Activated CD4-positive, alpha-beta T cell treated with anti-CD3 and anti-CD28 coated beads, Interleukin-2, amount 50 U/mL, for 4 hours (primary cell): ENCODE measurements around the gene SIGLEC11.
"Not testable (repeated sequence)": the region's sequence is repeated elsewhere in the genome, so short reads cannot be mapped to it uniquely, and the experiment has no call there.

ENCODE experiments used
- DNase-seq, 2 experiments: peaks; one replicate each; pipeline ENCODE4 v3.0.0-alpha.2; 2020

The SIGLEC11 gene

GRCh38 chr19:49960980-49961379 lies at the start of gene SIGLEC11:
SIGLEC11 (minus strand) TSS chr19:49961172; CDS start chr19:49961081, 91 bp downstream.
- DNase-seq, result not testable (repeated sequence)

- no peak for DNase-seq
Measured at GRCh38 chr19:50008532-50008931, 47.6 kb upstream of the SIGLEC11 start.

- DNase-seq, result no peak
Measured at GRCh38 chr19:50007947-50008346, 47.0 kb upstream of the SIGLEC11 start.

- no peak for DNase-seq
Measured at GRCh38 chr19:50007170-50007569, 46.2 kb upstream of the SIGLEC11 start.

GRCh38 chr19:50005428-50005827 lies 44.5 kb upstream of the SIGLEC11 start:
- no peak for DNase-seq

GRCh38 chr19:50003810-50004419 lies 42.9 kb upstream of the SIGLEC11 start:
- DNase-seq, result no peak

- DNase-seq, result no peak
Measured at GRCh38 chr19:50003254-50003788, 42.3 kb upstream of the SIGLEC11 start.

GRCh38 chr19:50002386-50002960 lies 41.5 kb upstream of the SIGLEC11 start:
- DNase-seq, result no peak

GRCh38 chr19:50001775-50002174 lies 40.8 kb upstream of the SIGLEC11 start:
- DNase-seq, result no peak

GRCh38 chr19:50000841-50001557 lies 40.0 kb upstream of the SIGLEC11 start:
- no peak for DNase-seq

- no peak for DNase-seq
Measured at GRCh38 chr19:50000038-50000840, 39.3 kb upstream of the SIGLEC11 start.

- no peak for DNase-seq
Measured at GRCh38 chr19:49999371-50000010, 38.5 kb upstream of the SIGLEC11 start.

- no peak for DNase-seq
Measured at GRCh38 chr19:49997709-49998108, 36.7 kb upstream of the SIGLEC11 start.

- DNase-seq, result no peak
Measured at GRCh38 chr19:49988433-49988832, 27.5 kb upstream of the SIGLEC11 start.

- DNase-seq, result no peak
Measured at GRCh38 chr19:49988007-49988406, 27.0 kb upstream of the SIGLEC11 start.

- DNase-seq, result peak; percentile 64 to 69
Measured at GRCh38 chr19:49987159-49987698, 26.3 kb upstream of the SIGLEC11 start.

- no peak for DNase-seq
Measured at GRCh38 chr19:49986354-49986753, 25.4 kb upstream of the SIGLEC11 start.

GRCh38 chr19:49985871-49986270 lies 24.9 kb upstream of the SIGLEC11 start:
- DNase-seq, result no peak

- no peak for DNase-seq
Measured at GRCh38 chr19:49984491-49984890, 23.5 kb upstream of the SIGLEC11 start.

GRCh38 chr19:49983645-49984229 lies 22.8 kb upstream of the SIGLEC11 start:
- peak; percentile 77 to 82 for DNase-seq
